D341Med (cell line): ENCODE measurements around the gene ARID1B.

Source experiments
- DNase-seq: peaks from one replicate; pipeline ENCODE4 v3.0.0; 2012; ENCODE audit warnings: low spot score

ARID1B gene

DNA sequence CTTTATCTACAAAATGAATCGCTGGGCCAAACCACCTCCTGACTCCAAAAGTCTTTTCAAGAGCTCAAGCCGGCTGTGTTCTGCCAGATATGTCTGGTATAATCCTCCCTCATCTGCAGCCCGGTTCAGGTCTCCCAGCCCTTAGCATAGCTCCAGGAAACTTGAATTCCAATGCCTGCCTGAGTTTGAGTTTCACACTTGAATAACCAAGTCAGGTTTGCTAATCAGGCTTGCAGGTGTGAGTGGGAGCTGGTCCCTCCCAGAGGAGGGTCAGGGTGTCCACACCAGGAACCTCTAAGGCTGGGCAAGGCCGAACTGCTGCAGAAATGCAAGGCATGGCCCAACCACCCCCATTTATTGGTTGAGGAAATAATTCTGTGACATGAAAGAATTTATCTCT lies 449.6 kb downstream of the ARID1B start:
- DNase-seq: no peak

DNA sequence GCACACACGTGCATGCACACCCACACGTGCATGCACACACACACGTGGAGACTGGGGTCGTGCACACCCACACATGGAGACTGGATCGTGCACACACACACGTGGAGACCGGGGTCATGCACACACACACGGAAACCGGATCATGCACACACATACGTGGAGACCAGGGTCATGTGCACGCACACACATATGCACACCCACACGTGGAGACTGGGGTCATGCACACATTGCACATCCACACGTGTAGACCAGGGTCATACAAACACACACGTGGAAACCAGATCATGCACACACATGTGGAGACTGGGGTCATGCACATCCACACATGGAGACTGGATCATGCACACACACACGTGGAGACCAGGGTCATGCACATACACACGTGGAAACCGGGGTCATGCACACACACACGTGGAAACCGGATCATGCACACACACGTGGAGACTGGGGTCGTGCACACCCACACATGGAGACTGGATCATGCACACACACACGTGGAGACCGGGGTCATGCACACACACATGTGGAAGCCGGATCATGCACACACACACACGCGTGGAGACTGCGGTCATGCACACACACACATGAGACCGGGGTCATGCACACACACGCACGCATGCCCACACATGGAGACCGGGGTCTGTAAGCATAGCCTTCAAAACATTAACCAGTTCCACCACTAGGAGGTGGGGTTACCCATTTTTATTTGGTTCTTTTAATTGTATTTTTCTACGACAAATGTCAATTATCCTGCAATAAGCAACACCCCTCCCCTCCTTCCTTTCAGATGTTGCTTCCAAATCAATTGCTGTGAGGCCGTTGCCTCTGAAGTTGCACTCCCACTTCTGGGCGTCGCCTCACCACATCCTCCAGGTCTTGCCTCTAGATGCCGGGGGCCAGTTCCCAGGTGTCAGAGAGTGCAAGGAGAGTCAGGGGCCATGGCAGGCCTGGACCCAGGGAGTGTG lies 450.3 kb downstream of the ARID1B start:
- peak; percentile 66 for DNase-seq

DNA sequence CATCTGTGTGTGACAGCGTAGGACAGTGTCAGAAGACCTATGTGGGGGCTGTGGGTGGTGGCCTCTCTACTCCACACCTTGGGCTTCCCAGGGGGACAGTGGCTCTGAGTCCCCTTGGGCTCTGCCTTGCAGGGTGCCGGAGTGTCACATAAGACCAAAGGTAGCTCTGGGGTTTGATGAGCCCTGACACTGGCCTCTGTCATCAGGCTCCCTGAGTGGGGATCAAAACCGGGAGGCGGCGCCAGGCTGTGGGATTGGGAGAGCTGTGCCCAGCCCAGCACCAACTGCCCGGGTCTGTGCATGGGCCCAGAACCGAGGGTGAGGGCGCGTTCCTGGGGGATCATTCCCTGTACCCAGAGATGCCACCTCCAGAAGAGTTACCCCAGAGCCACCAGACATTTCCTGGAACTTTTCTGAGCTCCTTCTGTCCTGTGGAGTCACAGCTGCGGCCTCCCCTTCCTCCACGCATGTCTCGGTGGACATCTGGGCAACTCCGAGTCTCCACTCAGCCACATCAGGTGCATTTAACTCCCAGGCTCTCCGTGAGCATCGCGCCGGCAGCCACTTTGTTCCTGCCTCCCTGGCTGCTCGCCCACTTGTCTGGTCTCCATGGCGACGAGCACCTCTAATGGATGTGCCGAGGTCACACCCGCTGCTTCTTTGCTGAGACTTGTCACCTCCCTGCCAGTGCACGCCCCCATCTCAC lies 451.4 kb downstream of the ARID1B start:
- no peak for DNase-seq

DNA sequence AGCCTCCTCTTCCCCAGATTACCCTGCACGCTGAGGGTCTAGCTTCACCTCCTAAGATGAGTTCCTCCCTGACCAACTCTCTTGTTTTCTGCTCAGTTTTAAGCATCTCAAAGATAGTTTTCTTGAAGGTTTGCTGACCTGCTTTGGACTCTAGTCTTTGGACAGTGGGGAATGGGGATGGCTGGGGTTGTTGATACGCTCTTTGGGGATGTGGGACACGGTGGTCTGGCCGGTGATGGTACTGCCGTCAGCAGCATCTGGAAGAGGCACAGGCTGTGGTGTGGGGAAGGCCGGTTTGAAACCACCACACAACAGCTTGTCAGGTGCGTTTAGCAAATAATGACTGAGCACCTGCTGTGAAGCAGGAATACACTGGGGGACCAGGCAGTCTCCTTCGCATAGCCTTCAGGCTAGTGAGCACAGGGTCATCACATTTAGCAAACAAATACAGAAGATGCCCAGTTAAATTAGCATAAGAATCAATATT lies 452.0 kb downstream of the ARID1B start:
- DNase-seq: no peak

DNA sequence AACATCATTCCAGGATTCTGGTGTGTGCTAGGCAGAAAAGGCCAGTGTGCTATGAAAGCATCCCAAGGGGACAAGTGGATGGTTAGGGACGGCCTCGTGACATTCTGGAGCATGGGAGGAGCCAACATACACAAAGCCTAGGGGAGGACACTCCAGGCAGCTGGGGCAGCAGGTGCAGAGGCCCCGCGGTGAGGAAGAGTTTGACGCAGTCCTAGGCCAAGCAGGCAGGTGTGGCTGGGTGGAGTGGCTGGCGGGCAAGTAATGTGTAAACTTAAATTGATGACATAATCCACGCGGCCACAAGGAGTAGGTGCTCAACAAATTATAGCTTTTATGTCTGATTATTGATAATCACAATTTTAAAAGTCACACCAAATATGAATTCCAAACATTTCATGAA lies 452.5 kb downstream of the ARID1B start:
- no peak for DNase-seq

DNA sequence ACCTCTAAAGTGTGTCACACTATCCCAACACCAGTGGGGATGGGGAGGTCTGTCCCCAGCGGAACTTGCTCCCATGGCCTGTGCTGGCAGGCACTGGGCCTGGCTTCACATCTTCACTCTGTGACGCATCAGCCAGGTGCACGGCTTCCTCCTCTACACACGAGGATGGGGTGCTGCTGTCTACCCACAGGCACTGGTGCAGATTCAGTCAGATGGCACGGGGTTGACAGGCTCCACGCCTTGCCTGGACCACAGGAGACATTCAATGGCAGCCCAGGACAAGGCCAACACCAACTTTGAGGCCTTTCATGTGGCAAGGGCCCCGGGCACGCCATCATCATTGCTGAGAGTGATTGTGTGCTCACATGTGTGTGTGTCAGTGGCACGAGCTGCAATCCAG lies 453.7 kb downstream of the ARID1B start:
- DNase-seq: no peak

DNA sequence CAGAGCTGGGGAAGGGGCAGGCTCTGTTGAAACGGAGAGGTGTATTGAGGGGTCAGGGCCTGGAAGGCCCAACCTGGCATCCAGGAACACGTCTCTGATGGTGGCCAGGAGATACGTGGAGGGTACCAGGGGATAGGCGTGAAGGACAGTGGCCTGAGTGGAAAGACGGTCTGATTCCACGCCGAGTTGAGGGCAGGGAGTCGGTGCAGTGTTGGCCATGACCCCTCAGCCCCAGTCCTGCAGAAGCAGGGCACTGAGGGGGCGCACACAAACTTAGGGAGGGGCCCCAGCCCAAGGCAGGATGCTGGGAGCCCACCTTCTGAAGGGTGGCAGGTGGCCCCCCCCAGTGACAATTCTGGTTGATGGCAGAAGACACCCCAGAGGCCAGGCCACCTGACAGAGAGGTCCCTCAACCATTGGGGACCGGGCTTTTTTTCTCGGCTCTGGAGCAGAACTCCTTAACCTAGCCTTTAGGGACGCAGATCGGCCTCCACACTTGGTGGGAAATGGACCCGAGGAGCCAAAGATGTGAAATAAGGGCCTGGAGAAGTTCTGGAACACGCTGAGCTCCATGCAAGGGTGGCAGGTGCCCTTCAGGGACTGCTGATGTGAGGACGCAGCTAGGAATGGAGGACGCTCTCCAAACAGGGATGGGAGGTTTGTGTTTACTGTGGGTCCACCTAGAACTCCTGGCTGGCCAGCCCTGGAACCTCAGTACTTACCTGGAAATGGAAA lies 455.1 kb downstream of the ARID1B start:
- no peak for DNase-seq

DNA sequence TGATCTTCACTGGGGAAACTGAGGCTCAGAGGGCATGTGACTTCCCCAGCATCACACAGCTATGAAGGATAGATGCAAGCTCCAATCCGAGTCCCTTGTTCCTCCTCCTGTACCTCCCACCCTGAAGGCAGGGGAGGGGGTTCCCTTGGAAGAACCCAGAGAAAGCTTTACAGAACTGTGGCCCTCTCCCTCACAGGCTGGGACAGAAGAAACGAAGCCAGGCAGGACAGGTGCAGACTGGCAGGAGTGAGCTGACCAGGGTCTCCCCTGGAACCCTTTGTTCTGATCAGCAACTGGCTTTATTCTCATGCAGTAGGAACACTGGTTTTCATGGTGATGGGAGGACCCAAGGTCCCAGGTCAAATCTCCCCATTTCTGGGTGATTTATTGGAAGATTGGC lies 456.0 kb downstream of the ARID1B start:
- DNase-seq: no peak

DNA sequence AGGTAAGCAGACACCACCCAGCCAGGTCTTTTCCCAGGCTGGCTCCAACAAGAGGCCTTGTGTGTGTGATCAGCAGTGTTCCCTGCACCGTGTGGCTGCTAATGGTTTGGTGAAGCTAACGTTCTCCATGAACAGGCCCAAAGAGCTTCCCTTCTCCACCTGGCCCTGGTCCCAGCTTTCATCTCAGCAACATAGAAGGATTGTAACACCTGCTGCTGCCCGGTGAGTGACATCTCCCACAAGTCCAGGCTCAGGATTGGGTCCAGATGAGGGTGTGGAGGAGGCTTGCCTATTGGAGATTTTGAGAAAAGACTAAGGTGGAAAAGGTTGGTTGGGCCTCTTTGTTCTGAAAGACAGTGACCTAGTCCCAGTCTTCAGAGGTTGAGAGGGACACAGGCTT lies 456.5 kb downstream of the ARID1B start:
- DNase-seq: no peak

DNA sequence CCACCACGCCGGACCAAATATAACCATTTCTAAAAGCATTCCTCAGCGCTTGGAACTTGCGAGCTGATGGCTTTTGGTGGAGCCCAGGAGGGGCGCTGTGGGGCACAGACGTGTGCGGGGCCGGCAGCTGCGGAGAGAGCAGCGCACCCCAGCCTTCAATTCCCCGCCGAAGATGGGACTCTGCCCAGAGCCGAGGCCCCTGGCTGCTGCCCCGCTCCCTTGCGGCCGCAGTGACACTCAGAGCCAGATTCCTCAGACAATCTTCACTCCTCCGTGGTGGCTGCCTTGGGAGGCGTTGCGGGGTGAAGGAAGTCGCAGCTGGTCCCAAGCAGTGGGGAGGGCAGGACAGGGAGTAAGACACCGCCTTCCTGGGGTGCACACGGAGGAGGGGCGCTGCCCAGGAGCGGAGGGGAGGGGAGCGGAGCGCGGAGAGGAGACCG lies 458.4 kb downstream of the ARID1B start:
- no peak for DNase-seq

DNA sequence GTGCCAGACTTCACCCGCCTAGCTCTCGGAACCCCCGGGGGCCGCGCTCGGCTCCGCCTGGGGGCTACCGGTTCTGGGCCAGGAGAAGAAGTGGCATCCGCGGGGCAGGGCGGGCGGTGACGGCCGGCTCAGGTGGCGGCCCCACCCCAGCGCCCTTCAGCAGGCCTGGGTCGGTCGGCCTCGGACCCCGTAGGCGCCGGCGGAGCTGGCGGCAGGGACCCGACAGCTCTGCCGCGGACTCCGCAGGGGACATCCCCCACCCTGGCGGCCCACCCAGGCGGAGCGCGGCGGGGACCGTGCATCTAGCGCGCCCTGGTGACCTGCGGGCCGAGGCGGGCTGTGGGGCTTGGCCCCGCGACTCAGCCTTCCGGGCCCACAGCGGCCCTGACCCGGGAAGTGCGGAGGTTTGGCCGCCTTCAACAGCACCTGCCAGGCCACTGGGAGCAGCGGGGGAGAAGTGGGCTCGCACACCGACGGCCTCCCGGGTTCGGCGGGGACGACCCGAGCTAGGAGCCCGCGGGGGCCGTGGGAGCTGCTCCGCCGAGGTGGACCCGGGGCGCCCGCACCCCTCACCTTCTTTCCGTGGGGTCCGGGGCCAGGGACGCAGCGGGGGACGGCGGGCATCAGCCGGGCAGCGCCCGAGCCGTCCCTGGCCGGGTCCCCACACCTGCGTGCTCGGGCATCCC lies 459.0 kb downstream of the ARID1B start:
- no peak for DNase-seq

DNA sequence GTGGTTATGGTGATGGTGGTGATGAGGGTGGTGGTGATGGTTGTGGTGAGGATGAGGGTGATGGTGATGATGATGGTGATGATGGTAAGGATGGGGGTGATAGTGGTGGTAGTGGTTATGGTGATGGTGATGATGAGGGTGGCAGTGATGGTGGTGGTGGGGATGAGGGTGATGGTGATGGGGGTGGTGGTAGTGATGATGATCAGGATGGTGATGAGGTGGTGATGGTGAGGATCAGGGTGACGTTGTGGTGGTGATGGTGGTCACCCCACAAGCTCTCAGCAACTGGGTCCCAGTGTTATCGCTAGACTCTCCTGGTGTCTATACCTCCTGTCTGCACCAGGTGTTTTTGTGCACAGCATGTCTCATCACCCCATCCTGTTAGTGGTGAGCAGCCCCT lies 461.2 kb downstream of the ARID1B start:
- DNase-seq: no peak

DNA sequence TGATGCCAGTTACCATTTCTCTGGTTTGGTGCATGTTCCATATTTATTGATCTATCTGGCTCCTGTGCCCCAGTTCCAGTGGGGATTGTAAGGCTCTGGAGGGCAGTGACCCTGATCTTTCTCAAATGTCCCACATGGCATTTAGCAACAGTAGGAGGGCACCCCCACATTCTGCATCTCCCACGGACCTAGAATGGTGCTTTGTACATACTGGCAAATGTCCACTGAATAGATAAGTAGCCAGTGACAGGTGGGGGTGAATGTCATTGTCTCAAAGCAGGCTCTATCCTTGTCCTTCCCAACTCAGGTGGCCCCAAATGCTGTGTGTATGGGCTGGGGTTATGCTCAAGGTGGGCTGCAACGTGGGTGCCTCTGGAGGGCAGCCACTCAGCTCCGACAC lies 462.0 kb downstream of the ARID1B start:
- no peak for DNase-seq

DNA sequence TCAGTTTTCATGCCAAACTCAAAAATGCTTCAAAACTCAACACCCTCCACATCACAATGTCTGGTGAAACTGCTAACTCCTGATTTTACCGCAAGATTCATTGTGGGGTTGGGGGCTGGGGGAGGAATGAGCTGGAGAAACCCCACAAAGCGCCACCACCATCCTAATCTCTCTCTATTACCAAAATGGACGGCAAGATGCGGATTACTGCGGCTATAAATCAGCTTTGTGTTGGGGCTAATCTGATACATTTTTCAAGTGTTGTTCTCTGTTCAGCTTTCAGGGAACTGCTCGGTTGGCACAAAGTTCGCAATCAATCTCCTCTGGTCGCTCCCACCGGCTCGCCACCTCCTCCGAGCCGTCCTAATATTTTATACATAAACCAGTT lies 462.5 kb downstream of the ARID1B start:
- DNase-seq: peak; percentile 57

DNA sequence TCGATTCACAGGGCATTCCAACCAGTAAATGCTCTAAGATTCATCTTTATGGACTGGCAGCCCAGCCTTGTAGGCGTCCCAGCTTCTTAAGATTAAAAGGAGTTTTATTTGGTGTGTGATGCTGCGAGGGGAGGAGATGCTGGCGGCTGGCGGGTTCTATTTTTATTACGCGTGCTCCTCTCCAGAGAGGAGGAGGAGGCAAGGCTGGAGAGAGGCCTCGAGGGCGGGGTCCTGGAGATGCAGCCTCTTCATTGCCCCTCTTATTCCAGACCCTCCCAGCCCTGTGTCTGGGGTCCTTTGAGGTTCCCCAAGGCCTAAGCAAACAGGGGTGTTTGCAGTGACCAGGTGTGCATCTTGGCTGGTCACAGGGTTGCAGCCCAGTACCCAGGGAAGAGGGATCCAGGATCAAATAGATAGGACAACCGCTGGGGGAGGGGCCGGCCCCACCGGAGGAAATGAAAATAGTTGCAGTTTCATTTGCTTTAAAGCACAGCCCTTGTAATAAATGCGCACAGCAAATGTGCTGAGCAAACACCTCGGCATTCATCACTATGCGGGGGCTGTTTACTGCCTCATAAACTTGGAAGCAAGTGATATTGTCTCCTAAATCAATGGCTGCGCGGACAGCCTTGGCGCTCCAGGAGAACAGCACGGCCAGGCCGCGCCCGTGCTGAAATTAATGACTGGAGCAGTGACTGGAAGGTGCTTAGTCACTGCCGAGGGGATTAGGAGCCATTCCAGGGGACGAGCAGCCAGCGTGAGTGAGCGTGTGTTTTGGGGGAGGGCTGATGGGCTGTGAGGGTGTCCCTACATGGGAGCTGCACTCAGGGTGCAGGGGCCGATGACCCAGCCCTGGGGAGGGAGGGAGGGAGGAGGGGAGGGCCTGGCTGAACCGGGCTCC lies 463.1 kb downstream of the ARID1B start:
- peak; percentile 81 for DNase-seq

DNA sequence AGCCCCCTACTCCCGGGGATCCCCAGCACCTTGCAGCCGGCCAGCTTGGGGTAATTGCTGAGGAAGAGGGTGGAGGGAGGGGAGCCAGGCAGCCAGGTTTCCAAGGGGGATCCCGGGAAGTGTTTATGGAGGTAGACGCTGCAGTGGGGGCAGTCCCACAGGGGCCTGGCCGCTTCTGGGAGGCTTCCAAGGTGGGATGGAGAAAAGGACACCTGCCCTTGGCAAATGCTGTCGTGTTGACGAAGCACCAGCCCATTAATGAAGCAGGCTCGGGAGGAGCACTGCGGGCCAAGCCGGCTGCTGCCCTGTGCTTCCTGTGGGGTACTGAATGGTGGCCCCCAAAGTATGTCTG lies 463.8 kb downstream of the ARID1B start:
- no peak for DNase-seq

DNA sequence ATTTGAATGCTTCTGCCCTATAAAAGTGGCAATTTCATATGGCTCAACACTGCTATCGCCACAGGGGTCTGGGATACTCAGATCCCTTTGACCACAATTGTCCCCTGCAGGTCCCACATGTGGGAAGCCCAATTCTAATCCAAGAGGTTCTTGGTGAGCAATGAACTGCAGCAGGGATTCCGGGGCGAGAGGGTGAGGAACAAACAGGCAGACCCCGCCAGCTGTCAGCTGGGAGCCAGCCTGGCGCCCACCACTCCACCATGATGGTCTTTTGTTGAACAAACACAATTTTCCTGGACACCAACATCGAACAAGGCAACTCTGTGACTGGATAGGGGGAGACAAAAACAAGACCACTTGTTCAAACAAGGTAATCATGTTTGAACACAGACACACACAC lies 465.6 kb downstream of the ARID1B start:
- DNase-seq: no peak

DNA sequence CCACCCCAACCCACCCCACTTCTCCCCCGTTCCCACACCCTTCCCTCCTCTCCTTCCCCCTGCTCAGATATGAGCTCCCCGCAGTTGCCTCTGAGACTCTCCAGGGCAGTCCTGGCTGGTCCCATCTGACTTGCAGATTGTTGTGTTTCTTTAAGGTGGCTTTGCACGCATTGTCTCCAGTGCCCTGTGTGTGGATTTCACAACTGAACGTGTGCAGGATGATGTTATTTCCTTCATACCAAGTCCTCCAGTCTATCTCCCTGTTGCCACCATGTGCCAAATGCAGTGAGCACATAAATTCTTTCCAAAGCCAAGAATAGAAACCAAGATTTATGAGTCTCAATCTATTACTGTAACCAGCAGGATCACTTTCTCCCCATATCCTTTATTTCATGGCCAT lies 467.0 kb downstream of the ARID1B start:
- no peak for DNase-seq

DNA sequence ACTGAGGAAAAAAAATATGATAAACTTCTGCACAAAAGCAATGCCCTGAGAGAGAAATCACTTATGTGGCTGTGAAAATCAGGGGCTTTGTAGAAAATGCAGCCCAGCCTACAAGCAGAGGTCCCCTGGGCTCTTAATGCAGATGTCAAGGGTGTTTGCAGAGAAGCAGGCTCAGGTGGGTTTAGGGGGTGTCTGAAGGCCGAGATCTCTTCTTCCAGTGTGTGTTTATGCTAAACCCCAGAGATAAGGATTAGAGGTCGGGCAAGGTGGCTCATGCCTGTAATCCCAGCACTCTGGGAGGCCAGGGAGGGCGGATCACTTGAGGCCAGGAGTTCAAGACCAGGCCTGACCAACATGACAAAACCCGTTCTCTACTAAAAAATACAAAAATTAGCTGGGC lies 467.6 kb downstream of the ARID1B start:
- peak; percentile 71 for DNase-seq

DNA sequence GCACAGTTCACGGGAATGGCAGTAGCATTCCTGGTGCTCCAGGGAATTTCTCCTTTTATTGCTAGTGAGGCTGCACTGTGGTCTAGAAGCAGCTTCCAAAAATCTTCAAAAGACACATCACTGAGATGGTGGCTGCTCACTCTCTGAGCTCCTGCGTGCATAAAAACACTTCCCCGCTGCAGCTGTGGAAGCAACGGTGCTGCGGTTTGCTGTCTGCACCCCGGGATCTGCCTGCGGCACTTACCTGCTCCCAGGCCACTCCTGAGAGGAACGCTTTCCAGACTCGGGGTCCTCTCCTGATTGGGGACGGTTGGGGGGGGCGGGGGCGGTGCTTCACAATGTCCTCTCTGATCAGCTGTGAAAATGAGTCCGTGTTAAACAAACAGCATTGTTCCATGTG lies 468.3 kb downstream of the ARID1B start:
- no peak for DNase-seq

DNA sequence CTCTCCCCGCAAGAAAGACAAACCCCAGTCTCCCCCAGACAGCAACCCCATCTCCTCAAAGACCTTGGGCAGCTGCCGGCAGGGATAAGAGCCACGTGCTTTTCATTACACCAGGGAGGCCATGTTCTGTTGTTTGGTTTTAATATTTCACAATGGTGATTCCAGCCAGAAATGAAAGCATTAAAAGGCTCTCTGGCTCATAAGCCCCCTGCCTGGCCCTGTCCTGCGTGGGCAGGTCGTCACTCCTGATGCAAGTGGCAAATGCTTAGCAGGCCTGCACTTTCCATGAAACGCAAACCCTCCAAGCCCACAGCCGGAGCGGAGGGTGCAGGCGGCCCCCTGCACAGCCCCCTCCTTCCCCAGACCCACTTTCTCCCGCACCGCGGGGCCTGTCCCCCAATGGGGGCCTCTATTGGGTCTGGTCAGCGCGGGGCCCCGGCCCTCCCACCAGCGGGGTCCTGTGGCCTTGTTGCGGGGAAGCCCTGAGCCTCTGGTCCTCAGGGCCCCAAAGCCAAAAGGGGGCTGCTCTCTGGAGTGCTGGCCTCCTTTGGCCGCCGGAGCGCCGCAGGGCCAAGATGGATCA lies 469.0 kb downstream of the ARID1B start:
- DNase-seq: no peak
